Measurements from ENCODE around the gene DIS3L2.
"Not testable (repeated sequence)": the region's sequence is repeated elsewhere in the genome, so short reads cannot be mapped to it uniquely, and the experiment has no call there.

Gene DIS3L2

DNA sequence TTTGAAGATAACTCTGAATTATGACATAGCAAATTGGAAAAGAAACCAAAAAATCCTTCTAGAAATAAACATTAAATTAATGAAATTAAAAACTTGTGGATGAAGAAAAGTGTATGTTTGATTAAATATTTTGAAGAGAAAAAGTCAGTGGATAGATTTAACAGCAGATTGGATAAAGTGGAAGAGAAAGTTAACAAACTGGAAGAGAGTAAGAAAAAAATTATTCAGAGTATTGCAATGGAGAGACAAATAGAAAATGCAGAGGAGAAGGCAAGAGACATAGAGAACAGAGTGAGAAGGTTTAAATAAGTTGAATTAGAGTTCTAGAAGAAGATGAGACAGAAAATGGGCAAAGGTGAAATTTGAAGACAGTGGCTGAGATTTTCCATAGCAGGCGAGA, 162.8 kb downstream of the DIS3L2 start:
- no peak for DNase-seq (ENCODE audit: low spot score)

DNA sequence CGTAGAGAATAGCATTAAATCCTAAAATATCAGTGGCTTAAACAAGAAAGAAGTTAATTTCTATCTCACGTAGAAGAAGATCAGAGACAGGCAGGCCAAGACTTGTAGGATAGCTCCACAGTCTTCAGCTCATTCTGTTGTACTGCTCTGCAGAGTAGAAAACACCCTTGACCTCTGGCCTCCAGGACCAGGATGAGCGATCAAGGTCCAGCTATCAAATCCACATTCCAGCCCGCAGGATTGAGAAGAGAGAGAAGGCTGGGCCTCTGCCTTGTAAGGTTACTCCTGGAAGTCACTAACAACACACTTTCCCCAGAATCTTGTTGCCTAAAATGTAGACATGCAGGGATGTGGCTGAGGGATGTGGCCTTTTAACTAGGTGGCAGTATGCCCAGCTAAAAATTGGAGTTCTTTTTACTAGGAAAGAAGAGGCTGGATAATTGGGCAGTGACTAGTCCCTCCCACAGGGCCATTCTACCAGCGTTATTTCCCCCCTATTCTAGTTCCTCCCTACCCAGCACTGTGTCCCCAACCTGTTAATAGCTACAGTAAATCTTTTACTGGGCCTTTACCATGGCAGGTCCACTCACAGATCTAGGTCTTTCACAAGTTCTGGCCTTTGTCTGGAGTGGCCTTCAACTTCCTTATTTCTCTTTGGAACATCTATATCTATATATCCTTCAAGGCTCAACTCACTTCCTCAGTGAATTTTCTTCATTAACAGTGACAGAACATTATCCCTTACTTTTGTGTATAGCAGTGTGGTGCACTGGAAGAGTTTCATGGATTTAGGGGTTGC, 165.0 kb downstream of the DIS3L2 start:
- DNase-seq (ENCODE audit: low spot score): no peak

DNA sequence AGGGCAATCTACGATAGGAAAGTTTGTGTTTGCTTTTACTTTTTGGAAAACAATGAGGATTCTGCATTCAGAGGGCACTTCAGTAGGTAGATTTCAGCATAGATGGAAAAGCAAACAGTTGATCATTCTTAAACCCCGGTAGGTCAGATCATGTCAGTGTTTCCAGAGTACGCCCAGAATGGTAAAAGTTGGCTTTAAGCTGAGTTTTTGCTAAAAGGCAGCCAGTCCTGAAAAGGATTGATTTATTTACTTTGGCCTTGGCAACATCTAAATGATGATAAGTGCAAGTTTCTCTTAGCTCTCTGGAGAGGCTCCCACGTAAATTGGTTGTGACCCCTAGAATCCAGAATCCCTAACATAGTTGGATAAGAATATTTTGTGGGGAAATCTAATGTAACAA, 168.0 kb downstream of the DIS3L2 start:
- no peak for DNase-seq (ENCODE audit: low spot score)

DNA sequence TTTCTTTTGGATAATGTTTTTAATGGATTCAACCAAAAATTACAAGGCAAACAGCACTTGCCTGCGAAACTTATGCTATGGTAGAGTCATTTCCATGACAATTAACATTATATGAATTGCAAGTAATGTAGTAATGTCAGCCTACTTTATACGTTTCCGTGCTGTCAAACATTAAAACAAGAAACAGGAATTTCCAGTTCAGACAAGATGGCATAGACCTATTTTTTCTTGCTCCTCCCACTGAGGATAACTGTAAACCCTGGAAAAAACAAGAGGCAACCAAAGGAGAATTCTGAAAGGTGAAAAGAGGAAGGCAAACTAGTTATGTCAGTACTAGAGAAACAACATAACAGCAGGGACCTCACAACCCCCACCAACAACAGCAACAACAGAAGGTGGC, 170.7 kb downstream of the DIS3L2 start:
- DNase-seq (ENCODE audit: low spot score): no peak

DNA sequence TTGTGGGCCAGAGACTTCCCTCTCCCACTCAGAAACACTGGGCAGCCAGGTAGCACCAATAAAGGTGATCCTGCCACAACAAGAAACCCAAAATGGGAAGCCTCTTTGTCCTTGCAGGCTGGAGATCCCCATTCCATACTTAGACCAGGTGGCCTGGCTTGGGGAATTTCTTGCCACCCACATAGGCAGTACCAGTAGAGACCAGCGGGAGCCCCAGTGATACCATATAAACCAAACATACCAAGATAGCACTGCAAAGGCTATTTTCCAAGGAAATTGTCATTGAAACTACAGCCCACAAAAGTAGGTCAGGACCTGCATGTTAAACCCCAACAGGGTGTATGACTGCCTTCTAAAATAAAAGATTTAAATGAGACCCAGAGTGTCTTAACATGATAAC, 171.6 kb downstream of the DIS3L2 start:
- DNase-seq (ENCODE audit: low spot score): no peak

DNA sequence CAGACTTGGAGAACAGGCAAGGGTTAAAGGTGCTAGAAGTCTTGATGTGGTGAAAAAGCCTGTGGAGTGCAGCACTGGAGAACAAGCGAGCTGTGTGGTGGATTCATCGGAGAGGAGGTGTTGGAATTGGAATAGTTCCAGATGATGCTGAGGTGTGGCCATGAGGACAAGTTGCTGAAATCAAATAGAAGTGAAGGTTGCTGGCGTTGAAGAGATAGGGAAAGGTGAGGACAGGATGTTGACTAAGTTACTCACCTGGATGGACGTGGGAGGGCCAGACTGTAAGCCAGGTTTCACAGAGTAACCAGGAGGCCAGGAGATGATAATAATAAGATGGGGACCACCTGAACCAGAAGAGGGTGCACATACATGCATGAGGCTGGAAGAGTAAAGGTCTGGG, 173.4 kb downstream of the DIS3L2 start:
- no peak for DNase-seq (ENCODE audit: low spot score)

DNA sequence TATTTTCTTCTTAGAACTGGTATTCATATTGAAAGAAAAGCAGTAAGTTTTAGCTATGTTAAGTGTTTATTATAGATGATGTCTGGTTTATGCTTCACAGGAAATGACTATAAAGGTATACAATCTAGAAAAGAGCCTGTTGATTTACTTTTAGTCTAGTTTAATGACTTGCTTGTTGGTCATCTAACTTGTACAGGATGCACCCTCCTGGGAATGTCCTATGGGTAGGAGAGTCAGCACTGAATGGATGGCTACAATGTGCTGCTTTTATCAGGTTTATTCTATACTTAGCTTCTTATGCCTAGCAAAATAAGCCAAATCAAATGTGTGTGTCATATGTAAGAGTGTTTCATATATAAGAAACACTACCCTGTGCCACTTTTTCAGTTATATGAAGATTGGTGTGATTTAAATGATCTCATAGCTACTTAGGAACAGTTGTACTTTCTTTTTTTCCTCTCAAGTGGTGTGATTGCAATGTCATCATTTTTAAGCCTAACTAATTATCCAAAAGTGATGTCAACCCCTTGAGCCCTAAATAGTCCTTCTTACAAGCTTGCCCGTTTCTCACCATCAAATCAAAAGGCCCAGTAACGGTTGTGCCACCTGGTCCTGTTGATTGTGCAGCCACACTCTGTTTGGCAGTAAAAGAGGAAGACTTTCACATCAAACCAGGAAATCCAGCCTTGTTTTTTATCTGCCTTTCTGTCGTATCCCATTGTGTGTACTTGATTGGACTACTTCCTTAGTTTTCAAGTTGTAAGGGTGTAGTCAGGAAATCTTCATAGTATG, 176.0 kb downstream of the DIS3L2 start:
- DNase-seq (ENCODE audit: low spot score): no peak

DNA sequence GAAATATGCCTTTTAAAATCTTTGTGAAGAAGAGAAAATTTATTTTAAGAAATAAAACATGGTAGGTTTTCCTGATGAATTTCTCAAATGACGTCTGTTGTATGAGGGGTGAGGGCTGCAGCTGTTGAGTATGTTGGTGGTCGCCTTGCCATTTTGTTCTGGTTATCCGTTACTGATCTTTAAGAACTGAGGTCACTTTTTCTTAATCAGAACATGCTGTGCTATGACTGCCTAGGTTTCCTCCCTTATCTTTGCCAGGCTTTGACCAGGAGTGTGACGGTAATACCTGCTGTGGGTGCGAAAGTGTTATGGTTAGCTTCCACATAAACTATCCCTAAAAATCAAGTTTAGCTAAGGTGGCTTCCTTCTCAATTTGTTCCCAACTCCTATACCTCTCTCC, 176.9 kb downstream of the DIS3L2 start:
- DNase-seq (ENCODE audit: low spot score): no peak

DNA sequence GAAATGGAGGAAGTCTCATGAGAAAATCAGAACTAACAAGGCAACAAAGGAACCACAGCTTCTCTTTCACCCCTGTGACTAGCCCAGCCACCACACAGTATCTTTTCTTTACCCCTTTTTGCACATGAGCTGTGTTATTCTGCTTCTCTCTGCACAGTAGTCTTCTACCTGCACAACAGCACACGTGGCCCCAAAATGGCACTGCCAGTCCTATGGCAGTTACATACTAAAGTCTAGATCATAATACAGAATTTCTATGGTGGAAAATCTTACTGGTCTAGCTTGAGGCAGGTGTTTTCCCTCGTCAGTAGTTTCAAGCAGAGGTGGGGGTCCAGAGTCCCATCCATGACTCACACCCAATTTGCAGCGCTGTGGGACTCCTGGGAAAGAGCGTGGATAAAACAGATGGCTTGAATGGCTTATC, 177.7 kb downstream of the DIS3L2 start:
- DNase-seq (ENCODE audit: low spot score): peak; percentile 4

DNA sequence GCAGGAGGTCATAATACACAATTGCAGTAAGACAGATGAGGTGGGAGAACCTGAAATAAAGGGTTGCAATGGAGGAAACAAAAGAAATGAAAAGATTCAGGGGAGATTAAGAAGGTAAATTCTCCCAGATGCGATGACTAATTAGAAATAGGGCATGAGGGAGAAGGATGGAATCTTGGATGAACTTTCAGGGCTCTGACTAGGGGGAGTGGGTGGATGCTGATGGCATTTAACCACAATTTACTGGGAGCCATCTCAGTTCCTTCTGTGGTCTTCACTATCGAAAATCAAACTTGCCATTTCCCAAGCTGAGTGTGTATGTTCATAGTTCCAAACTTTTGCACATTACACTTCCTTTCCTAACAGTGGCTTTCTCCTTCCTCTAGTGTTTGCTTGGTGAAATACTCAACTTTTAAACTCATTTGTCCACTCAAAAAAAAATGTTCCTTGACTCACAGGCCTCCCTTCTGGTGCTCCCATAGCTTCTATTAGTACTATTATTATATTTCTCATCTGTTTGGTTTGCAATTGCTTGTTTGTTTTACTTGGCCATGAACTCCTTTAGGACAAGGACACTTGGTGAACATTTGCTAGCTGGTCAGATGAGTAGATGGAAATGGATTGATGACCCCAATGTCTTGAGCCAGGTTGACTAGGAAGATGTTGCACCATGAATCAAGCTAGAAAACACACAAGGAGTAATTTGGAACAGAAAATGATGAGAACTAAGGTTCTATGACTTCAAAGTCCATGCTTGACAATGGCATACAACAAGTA, 178.5 kb downstream of the DIS3L2 start:
- DNase-seq (ENCODE audit: low spot score): no peak

DNA sequence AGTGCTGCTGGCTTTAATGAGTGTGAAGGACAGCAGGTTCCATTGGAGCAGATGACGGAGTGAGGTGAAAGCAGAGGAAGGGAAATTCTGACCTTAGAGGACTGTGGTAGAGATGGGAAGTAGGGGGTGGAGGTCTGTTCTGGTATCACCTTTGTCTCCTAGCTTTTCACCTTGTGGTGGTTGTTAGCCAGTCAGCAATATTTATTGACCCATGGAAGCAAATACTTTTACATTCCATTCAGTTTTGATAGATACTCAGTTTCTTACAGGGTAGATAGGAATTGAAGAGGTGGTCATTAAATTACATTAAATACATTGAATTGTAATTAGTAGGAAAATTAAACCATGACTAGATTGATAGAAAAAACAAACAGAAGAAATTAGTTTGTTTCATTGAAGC, 180.1 kb downstream of the DIS3L2 start:
- no peak for DNase-seq (ENCODE audit: low spot score)

DNA sequence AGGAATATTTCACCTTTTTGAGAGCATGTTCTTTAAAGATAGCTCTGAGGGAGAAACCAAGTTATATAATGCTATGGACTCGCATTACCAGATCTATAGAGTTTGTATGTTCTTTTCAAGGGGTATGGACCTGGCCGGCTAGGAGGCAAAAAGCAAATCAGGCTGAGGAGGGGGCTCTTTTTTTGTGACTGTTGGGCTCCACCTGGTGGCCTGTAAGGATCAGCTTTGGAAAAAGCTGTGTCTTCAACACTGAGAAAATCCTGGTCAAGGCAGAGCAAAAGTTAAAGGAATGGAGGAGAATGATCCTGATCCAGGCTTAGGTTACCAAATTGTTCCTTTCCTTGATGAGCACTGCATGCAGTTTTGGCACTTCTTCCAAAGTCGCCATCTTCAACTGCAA, 180.5 kb downstream of the DIS3L2 start:
- DNase-seq (ENCODE audit: low spot score): no peak

DNA sequence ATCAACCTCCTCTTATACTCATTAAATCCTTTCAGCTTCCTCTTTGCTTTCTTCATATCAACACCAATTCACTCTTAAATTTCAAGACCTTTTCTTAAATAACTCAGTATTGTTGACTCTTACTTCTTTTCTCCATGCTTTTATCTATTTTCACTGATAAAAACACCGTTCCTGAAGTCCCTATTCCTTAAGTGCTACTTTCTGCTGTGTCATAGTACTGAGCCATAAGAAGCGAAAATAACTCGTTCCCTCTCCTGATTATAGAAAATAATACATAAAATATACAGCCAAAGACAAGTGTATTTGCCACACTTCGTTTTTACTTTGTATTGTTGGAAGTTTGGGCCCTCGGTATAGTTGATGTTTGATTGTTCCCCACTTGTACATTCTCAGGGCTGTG, 181.0 kb downstream of the DIS3L2 start:
- DNase-seq (ENCODE audit: low spot score): no peak

DNA sequence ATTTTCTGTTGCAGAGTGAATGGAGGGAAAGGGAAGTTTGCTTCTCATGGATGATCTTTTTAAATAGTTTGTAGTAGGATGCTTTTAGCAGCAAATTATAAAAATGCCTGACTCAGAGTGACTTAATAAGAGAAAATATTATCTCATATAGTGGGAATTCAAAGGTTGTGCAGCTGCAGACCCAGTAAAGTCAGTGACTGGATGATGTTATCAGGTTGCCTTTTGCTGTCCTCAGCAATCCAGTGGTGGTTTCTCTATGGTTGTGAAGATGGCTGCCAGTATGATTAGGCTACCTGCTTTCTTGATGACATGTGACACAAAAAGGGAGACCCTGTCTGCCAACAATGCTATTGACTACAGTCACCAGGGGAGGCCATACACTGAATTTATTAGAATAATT, 184.8 kb downstream of the DIS3L2 start:
- DNase-seq (ENCODE audit: low spot score): no peak

DNA sequence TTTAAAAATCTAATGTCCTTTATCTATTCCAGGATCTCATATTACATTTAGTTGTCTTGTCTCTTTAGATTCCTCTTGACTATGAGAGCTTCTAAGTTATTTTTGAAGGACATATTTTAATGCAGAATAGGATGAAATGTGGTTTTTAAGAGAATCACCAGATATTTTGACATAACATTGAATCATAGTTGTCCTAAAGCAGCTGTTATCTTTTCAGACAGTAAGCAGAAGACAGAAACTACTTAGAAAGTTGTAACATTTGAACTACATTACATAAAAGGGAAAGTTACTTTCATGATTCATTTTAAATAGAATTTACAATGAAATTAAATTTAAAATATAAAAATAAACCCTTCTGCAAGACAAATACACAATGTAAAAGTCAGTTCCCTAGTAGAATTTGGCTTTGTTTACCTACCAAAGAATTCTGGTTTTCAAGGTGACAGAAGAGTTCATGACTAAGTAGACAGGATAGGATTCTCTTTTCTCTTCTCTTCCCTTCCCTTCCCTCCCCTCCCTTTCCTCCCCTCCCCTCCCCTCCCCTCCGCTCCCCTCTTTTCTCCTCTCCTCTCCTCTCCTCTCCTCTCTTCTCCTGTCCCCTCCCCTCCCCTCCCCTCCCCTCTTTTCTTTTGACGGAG, 186.0 kb downstream of the DIS3L2 start:
- DNase-seq (ENCODE audit: low spot score): no peak

DNA sequence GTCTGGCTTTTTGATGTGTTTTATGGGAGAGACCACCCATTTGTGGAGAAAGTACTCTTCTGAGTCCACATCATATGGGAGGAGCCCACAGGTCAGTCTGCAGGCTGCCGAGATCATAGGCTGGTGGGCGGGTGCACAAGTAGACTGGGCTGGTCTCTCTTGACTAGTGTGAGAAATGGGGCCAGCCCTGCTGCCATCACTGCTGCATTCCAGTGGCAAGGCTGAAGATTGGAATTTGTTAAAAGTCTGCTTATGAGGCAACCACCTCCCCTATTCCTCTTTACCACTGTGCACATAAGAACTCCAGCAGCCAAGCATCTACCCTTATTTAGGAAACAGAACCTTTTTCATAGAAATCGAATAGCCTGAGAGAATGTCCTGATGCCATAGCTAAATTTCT, 200.7 kb downstream of the DIS3L2 start:
- DNase-seq (ENCODE audit: low spot score): no peak

DNA sequence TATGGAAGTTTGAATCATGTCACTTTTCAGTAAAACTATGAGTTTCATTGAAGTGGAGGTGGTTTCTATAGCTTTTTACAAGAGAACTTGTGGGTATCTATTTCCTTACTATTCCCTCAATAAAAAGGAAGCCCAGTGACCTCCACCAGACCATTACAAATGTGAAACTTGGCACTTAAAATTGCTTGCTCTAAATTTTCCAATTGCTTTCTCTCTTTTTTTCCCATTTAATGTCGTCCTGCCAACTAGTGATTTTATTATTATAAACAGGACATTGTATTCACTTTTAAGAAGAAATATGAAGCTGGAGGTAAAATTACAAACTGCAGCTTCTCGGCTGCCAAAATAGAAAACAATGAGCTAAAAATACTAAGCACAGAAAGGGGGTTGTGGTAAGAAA, 208.9 kb downstream of the DIS3L2 start:
- DNase-seq (ENCODE audit: low spot score): no peak

DNA sequence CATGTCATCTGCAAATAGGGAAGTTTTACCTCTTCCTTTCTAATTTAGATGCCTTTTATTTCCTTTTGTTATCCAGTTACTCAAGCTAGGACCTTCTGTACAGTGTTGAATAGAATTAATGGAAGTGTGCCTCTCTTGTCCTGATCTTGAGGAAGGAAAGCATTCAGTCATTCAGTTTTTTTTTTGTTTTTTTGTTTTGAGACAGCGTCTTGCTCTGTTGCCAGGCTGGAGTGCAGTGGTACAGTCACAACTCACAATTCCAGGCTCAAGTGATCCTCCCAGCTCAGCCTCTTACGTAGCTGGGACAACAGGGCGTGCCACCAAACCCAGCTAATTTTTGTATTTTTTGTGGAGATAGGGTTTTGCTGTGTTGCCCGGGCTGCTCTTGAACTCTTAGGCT, 213.1 kb downstream of the DIS3L2 start:
- no peak for DNase-seq (ENCODE audit: low spot score)

DNA sequence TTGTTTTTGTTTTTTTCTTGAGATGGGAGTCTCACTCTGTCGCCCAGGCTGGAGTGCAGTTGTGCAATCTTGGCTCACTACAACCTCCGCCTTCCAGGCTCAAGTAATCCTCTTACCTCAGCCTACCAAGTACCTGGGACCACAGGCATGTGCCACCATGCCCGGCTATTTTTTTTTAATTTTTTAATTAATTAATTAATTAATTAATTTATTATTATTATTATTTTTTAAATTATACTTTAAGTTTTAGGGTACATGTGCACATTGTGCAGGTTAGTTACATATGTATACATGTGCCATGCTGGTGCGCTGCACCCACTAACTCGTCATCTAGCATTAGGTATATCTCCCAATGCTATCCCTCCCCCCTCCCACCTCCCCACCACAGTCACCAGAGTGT, 215.1 kb downstream of the DIS3L2 start:
- not testable (repeated sequence) for DNase-seq (ENCODE audit: low spot score)

DNA sequence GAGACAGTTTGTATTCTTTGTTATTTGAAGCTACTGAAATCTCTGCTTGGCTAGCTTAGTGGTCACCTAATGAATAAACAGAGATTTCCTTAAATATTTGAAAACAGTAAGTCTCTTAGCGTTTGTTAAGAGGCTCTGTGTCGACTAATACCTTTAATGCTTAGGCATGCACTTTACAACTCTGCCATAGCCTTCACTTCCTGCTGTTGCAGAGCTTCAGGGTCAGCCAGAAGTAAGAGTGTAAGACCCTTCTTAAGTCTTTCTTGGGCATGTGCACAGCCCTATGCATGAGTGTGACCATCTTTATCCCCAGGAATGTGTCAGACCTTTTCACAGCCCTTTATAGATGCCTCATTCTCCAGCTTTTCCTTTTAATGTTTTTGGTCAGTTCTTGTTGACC, 221.8 kb downstream of the DIS3L2 start:
- no peak for DNase-seq (ENCODE audit: low spot score)

DNA sequence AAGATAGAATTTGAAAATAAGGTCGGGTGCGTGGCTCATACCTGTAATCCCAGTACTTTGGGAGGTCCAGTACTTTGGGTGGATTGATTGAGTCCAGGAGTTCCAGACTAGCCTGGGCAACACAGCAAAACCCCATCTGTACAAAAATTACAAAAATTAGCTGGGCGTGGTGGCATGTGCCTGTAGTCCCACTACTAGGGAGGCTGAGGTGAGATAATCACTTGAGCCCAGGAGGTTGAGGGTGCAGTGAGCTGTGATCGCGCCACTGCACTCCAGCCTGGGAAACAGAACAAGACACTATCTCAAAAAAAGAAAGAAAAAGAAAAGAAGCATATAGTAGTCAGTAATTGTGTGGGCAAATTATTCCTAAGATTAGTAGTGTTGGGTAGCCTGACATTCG, 222.8 kb downstream of the DIS3L2 start:
- no peak for DNase-seq (ENCODE audit: low spot score)

DNA sequence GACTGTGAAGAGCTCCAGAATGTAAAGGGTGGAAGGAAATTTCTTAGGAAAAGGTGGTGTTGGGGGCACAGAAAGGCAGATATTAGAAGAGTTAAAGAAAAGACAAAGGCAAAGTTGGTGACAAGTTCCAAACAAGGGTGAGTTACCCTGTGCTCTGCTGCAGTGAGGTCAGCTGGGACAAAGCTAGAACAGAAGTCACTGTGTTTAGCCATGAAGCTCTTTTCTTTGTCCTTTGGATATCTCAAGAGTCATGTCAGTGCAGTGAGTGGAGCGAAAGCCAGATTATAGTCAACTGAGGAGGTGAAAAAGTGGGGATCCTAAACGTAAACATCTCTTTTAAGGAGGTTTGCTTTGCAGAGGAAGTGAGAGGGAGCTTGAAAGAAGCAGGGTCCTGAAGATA, 229.3 kb downstream of the DIS3L2 start:
- no peak for DNase-seq (ENCODE audit: low spot score)

Data from CD4-positive, alpha-beta T cell treated with Interleukin-6 at 100 ng/mL for 8 hours (primary cell).